ENCODE measurements around the gene SLC6A18.

The SLC6A18 gene

GRCh38 chr5:1224631-1225030 is 550 bp upstream of the SLC6A18 start (continued):
- TF ChIP-seq ZNF280D (tag by site-specific recombination; IDR thresholded peaks at IDR 0.05) (no peak), OVOL3 (tag by site-specific recombination; IDR thresholded peaks at IDR 0.05) (no peak), ZNF138 (tag by site-specific recombination; IDR thresholded peaks at IDR 0.05; ENCODE audit: borderline replicate concordance) (no peak), ZNF302 (tag by site-specific recombination; IDR thresholded peaks at IDR 0.05; ENCODE audit: low read depth) (no peak), ZNF514 (tag by site-specific recombination; IDR thresholded peaks at IDR 0.05) (no peak), ZNF324 (tag by site-specific recombination; IDR thresholded peaks at IDR 0.05) (no peak), ZBTB26 (tag by site-specific recombination; optimal IDR thresholded peaks at IDR 0.05) (no peak), ZNF133 (tag by site-specific recombination; IDR thresholded peaks at IDR 0.05) (no peak)

- ChIA-PET POLR2A (no interaction called here), CTCF (interaction anchor here (0.6 kb wide), 1 partner anchor 483 kb away, joined by 3 read pairs; no protein-coding TSS in a partner anchor)
- no peak overlapping the region for H3K4me3 ChIP-seq (ENCODE audit: low read depth, low read length)
- TF ChIP-seq PRDM6 (tag by site-specific recombination; IDR thresholded peaks at IDR 0.05) (no peak), ZNF202 (tag by site-specific recombination; IDR thresholded peaks at IDR 0.05; ENCODE audit: borderline replicate concordance) (no peak), KLF16 (tag by site-specific recombination; IDR thresholded peaks at IDR 0.05) (no peak), ZNF626 (tag by site-specific recombination; IDR thresholded peaks at IDR 0.05) (no peak), KLF17 (tag by site-specific recombination; IDR thresholded peaks at IDR 0.05) (no peak), ZNF121 (tag by site-specific recombination; IDR thresholded peaks at IDR 0.05) (no peak), ZFP69B (tag by site-specific recombination; IDR thresholded peaks at IDR 0.05) (no peak), GLIS2 (tag by site-specific recombination; IDR thresholded peaks at IDR 0.05) (no peak), AEBP2 (tag by site-specific recombination; IDR thresholded peaks at IDR 0.05; ENCODE audit: borderline replicate concordance) (no peak), ZBTB44 (tag by site-specific recombination; IDR thresholded peaks at IDR 0.05) (no peak), ZNF707 (tag by site-specific recombination; IDR thresholded peaks at IDR 0.05) (no peak), ZNF830 (tag by site-specific recombination; IDR thresholded peaks at IDR 0.05; ENCODE audit: low read depth) (no peak), SP7 (tag by site-specific recombination; IDR thresholded peaks at IDR 0.05) (no peak), ZNF10 (tag by site-specific recombination; IDR thresholded peaks at IDR 0.05) (no peak), ELK4 (IDR thresholded peaks at IDR 0.05; ENCODE audit: borderline replicate concordance, low read depth, low read length) (no peak), SP3 (tag by site-specific recombination; IDR thresholded peaks at IDR 0.05) (no peak), ZNF704 (tag by site-specific recombination; IDR thresholded peaks at IDR 0.05) (no peak)
- no peak overlapping the region for H3K27ac ChIP-seq (ENCODE audit: extremely low read depth, low read depth, low read length)
- H3K4me1 ChIP-seq (ENCODE audit: control insufficient read depth, insufficient read depth, low read length), result 0 out of 2 replicates have a peak, but pooled peaks cover 2% of the 10 kb centered on the region
- H3K9me3 ChIP-seq (ENCODE audit: control insufficient read depth, insufficient read depth, low read depth, low read length), result no peaks in the 10 kb centered on the region
- no peaks in the 10 kb centered on the region for H3K36me3 ChIP-seq (ENCODE audit: control insufficient read depth in 2 of 2, insufficient read depth in 1 of 2, low read length in 2 of 2)
Measured at GRCh38 chr5:1226231-1226630, 1.1 kb downstream of the SLC6A18 start.
